Osteoblast (primary cell): ENCODE data around the gene SAP25. TPM values are rescaled to one million over a fixed set of nuclear protein-coding genes. Genes with fewer than 3 reads are reported as not detected.

Experiments
- DNase-seq: peaks from one replicate; pipeline ENCODE4 v3.0.0; 2011; ENCODE audit warnings: low spot score, mixed read lengths; ENCODE audit not compliant: insufficient read length; ENCODE audit errors: missing footprints
- H2AFZ ChIP-seq: 2 replicates; pipeline ENCODE4 v1.6.0; 2011; ENCODE audit warnings: mild to moderate bottlenecking, low read length
- H3K27ac ChIP-seq: 2 replicates; pipeline ENCODE4 v1.5.1; 2011; ENCODE audit warnings: mild to moderate bottlenecking, low read depth, low read length, moderate library complexity
- H3K27me3 ChIP-seq: 2 replicates; pipeline ENCODE4 v1.6.0; 2012; ENCODE audit warnings: mild to moderate bottlenecking, control low read depth, inconsistent platforms, low read length, moderate library complexity; ENCODE audit not compliant: insufficient read depth
- H3K36me3 ChIP-seq: 2 replicates; pipeline ENCODE4 v1.5.1; 2011; ENCODE audit warnings: mild to moderate bottlenecking, low read length, control low read depth, moderate library complexity; ENCODE audit not compliant: insufficient read depth
- H3K4me1 ChIP-seq: 2 replicates; pipeline ENCODE4 v1.5.1; 2011; ENCODE audit warnings: mild to moderate bottlenecking, low read length, control low read depth, moderate library complexity; ENCODE audit not compliant: insufficient read depth
- H3K4me2 ChIP-seq: 2 replicates; pipeline ENCODE4 v1.6.0; 2011; ENCODE audit warnings: mild to moderate bottlenecking, low read length; ENCODE audit not compliant: insufficient read depth
- H3K4me3 ChIP-seq: fragments of 200-600 bp; sonication (generic); 3 replicates; pipeline ENCODE4 v1.5.1; 2012; ENCODE audit warnings: mild to moderate bottlenecking, low read length, inconsistent platforms; ENCODE audit not compliant: insufficient read depth
- H3K79me2 ChIP-seq: 2 replicates; pipeline ENCODE4 v1.6.0; 2012; ENCODE audit warnings: mild to moderate bottlenecking, low read length, control low read depth, inconsistent platforms; ENCODE audit not compliant: insufficient read depth
- H3K9me3 ChIP-seq: 2 replicates; pipeline ENCODE4 v1.5.1; 2011; ENCODE audit warnings: low read depth, low read length, control low read depth
- H4K20me1 ChIP-seq: 2 replicates; pipeline ENCODE4 v1.6.0; 2012; ENCODE audit warnings: mild to moderate bottlenecking, low read length, control low read depth; ENCODE audit not compliant: insufficient read depth
- CTCF ChIP-seq: IDR thresholded peaks from 2 replicates; pipeline ENCODE4 v1.5.1; 2011; ENCODE audit warnings: mild to moderate bottlenecking, low read depth, low read length, moderate library complexity; ENCODE audit errors: extremely low read depth
- total RNA-seq: library from RNA; depleted of rRNA; stranded (reverse); fragments of >200 nt; gene quantifications from 2 replicates; pipeline ENCODE4 v1.2.3, GENCODE V29; 2012

Gene SAP25
- total RNA-seq, 1 donor, result not detected

GRCh38 chr7:100604976-100605911, 31.5 kb upstream of the SAP25 start:
- peaks cover 27% of the 10 kb centered on the region for H3K4me1 ChIP-seq
- H3K79me2 ChIP-seq, result peaks cover 11% of the 10 kb centered on the region
- peak; percentile 85 for DNase-seq
- H3K4me3 ChIP-seq, result peak overlapping the region; percentile 86
- peaks cover 27% of the 10 kb centered on the region for H3K36me3 ChIP-seq
- H3K27me3 ChIP-seq, result no peaks in the 10 kb centered on the region
- H2AFZ ChIP-seq, result no peak overlapping the region
- TF ChIP-seq CTCF, result no peak
- H3K4me2 ChIP-seq, result peak overlapping the region; percentile 76
- H3K9me3 ChIP-seq, result no peaks in the 10 kb centered on the region
- H4K20me1 ChIP-seq, result peaks cover 5% of the 10 kb centered on the region
- H3K27ac ChIP-seq, result no peak overlapping the region

- Histone ChIP-seq H3K36me3 (peaks cover 27% of the 10 kb centered on the region), H3K79me2 (peaks cover 11% of the 10 kb centered on the region), H3K4me2 (peak overlapping the region; percentile 96), H3K4me1 (peaks cover 30% of the 10 kb centered on the region), H4K20me1 (peaks cover 5% of the 10 kb centered on the region), H3K9me3 (no peaks in the 10 kb centered on the region), H3K4me3 (peak overlapping the region; percentile 86), H2AFZ (peak overlapping the region; percentile 74), H3K27me3 (no peaks in the 10 kb centered on the region), H3K27ac (peak overlapping the region; percentile 73)
- peak; percentile 97 for DNase-seq
- TF ChIP-seq CTCF, result peak; percentile 32
These were observed 30.6 kb upstream of the SAP25 start for GRCh38 chr7:100604028-100604975.

DNA sequence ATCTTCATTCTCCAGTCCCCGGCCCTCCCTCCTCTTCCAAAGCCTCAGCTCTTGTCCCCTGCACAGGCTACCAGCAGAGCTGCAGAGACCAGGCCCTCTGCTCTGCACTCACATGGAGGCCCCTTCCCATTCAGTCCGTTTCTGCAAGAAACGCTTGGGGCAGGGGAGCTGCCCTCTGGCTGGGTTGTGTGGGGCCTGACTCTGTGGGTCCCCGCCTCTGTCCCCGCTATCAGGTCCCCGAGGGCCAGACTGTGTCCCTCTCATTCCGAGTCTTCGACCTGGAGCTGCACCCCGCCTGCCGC, 30.0 kb upstream of the SAP25 start:
- H3K36me3 ChIP-seq, result peaks cover 27% of the 10 kb centered on the region
- peak overlapping the region; percentile 74 for H2AFZ ChIP-seq
- TF ChIP-seq CTCF, result no peak
- peaks cover 5% of the 10 kb centered on the region for H4K20me1 ChIP-seq
- H3K9me3 ChIP-seq, result no peaks in the 10 kb centered on the region
- peak overlapping the region; percentile 73 for H3K27ac ChIP-seq
- H3K27me3 ChIP-seq, result no peaks in the 10 kb centered on the region
- H3K4me1 ChIP-seq, result peaks cover 30% of the 10 kb centered on the region
- peak overlapping the region; percentile 86 for H3K4me3 ChIP-seq
- peak; percentile 85 for DNase-seq
- peak overlapping the region; percentile 96 for H3K4me2 ChIP-seq
- peaks cover 11% of the 10 kb centered on the region for H3K79me2 ChIP-seq
